Cerebellar nuclear complex (tissue), 1 donor: ENCODE results near the gene TMEM185B.
"Not testable (repeated sequence)": the region's sequence is repeated elsewhere in the genome, so short reads cannot be mapped to it uniquely, and the experiment has no call there.

Experiments
- DNase-seq, 2 experiments: peaks; one replicate each; lab custom pipeline; 2025; lab: John Stamatoyannopoulos, UW

Gene TMEM185B

DNA sequence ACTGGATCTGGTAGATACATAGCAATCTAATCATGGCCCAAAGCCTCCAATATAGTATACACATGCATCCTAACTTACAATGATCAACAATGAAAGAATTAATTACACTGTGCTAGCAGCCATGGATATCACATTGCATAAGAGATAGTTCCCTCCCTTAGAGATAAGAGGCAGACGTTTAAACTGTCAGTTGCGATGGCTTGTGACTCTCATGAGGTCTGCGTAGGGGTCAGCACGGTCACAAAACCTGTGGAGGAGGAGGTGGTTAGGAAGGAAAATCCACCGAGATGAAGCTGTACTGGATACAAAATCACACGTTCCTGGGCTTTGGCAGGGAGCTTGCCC, 28.7 kb upstream of the TMEM185B start:
- DNase-seq: no peak

DNA sequence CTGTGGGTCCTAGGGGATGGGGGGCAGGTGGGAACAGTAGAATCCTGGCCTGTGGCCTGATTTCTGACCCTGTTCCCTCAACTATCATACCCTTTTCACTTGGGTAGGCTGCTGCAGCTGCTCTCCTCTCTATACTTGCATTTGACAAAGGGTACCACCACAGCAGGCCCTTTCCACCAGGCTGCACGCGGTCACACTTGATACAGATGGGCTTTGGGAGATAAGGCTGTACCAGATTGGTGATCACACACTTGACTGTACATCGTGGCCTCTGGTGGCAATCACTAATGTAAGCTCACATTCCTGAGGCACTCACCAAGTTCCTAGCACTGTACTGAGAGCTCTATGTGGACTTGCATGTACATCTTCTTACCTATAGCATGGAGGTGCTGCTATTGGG, 27.9 kb upstream of the TMEM185B start:
- DNase-seq: no peak

DNA sequence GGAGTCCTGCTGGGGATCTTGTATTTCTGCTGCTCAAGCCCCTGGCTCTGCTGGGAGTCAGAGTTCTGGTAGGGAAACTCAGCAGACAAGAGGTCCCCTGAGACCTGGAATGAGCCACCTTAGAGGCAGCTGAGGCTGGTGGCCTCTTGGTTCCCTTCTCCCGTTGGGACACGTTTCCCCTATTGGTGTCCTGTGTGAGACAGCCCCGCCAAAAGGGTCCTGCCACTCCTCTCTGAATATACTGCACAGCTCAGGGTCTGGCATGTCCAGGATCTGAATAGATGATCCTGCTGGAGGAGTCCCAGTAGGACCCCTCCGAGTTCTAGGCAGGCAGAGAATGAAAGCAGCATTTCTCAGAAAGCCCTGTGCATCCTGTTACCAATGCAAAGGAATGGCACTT, 27.4 kb upstream of the TMEM185B start:
- DNase-seq: no peak

DNA sequence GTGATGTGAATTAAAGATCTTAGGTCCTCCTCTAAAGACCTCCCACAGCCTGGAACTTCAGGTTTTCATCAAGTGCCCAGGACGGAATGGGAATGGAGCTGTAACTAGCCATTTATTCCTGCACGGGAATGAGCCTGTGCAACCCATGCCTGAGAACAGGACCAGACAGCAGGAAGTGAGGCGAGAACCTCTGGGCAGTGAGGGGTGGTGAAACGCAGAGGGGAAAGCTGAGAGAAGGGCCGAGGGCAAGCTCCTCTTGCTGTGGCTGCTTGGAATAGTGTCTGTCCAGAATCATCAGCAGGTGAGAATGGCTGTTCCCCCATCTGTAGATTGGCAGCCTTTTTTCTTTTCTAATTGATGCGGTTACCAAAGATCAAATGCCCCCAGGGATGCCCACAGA, 24.7 kb upstream of the TMEM185B start:
- no peak for DNase-seq

DNA sequence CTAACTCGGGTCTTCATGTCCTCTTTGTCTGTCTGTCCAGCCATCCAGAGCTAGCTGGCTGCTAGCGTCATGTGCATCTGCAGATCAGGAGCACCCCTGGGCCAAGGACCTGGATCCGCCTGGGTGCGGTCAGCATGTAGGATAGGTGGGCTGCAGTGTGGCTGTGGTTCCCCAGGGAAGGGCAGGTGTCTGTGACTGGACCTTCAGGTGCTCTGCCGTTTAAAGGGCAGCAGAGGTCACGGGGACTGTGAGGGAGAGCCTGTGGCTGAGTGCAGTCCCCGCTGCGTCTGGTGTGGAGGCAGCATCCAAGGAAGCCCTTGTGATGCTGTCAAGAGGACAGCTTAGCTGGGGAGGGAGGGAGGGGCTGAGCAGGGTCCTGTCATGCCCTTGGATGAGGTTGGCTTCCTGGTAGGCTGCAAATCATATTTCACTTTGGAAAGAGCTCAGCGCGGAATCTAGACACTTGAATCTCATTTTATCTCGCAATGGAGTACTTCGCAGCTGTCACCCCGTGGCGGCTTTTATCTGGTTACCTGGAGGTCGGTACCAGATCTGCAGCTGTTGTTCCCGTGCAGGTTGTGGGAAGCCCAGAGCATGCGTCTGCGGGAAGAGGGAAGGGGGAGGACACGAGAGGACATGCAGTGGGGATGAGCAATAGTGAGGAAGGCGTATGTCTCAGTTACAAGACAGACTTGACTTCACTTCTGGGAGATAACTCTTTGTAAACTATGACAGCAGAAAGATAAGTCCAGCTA, 23.5 kb upstream of the TMEM185B start:
- DNase-seq: no peak

DNA sequence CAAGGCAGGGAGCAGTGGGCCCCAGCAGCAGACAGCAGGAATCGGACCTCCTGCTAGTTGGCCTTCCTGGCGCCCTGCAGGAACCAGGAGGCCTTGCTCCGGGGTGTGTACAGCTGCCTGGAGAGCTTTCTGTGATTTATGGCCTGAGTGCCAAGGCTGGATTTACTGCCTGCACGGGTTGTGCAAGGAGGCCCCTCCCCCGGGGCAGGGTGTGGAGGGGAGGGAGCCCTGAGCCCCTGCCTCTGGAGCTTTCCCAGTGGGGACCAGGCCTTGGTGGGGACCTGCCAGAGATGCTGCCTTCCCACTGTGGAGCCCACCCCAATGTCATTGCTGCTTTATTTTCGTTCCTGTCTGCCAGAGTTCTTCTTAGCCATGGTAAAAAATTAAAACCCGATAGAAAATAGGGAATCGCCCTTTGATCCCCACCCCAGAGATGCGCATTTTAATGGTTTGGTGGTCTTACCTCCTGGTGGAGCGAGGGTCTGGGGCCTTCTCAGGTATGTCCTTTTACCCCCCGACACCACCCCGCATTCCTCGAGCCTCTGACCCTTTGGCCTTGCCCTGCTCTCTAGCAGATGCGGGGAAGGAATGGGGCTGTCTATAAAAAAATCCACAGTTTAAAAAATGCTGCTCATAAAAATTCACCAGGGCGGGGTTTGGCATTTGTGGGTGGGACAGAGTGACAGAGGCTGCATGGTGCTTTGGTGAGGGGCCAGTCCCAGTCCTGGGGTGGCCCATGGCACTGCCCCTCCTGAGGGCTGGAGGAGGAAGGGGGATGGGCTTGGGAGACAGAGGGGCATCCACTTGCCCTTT, 22.5 kb upstream of the TMEM185B start:
- DNase-seq: no peak

DNA sequence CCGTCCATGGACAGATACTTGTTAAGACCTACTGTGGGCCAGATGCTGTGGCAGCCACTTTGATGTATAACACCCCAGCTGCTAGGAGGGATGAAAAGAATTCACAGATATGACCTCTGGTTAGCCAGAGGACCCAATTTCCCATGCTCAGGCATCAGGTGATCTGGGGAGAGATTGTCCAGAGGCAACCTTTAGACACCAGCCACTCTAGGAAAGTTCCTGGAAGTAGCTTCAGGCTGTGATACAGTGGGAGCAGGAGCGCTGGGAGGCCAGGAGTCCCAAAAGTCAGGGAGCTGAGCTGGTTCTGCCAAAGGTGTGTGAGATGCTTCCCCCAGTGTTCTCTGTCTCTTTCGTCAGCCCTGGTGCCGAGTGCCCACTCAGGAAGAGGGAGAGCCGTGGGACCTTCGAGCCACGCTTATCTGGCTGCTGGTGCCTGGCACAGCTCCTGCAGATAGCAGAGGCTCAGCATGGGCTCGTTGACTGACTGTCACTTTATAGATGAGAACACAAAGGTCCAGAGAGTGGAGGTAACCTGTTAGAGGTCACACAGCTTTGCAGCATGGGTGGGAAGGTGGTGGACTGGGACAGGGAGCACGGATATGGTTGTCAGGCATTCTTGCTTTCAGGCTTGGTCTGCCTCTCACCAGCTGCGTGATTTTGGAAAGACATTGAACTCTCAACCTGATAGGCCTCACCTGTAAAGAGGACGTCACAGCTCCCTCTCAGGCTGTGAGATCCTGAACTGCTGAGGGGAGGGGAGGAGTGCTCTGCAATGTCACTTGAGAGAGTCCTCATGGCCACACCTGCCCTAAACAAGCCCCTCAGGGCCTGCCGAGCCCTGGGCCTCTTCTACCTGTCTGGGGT, 21.7 kb upstream of the TMEM185B start:
- DNase-seq: no peak

DNA sequence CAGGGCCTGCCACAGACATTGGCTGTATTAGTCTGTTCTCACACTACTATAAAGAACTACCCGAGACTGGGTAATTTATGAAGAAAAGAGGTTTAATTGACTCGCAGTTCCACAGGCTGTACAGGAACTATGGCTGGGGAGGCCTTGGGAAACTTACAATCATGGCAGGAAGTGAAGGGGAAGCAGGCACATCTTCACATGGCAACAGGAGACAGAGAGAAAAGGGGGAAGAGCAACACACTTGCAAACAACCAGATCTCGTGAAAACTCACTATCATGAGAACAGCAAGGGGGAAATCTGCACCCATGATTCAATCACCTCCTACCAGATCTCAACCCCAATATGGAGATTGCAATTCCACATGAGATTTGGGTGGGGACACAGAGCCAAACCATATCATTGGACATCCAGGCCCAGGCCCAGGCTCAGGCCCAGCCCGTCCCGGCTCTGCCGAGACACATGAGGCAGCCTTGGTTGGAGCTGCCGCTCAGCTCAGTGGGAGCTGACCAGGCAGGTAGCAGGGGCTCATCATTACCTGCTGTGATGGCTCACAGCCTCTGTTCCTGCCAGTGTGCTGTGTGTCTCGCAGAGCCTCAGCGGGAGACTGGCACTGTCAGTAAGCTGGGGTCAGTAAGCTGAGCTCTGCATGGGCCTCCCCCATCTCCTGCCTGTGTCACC, 20.8 kb upstream of the TMEM185B start:
- no peak for DNase-seq

DNA sequence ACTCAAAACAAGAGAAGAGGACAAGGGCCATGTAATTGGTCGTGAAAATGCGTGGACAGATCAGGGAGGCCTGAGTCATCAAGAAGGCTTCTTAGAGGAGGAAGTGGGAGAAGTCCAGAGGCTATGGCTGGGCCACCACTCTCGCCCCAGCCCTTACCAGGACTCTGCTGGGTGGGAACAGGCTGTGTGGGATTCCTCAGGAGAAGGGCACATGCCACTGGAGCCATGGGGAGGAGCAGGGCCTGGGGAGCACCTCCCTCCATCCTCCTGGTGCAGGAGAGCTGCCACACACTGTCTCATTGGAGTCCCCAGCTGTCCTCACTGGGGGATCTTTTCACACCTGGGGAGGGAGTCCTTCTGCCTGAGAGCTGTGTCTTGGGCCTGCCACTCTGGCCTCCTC, 20.0 kb upstream of the TMEM185B start:
- no peak for DNase-seq

DNA sequence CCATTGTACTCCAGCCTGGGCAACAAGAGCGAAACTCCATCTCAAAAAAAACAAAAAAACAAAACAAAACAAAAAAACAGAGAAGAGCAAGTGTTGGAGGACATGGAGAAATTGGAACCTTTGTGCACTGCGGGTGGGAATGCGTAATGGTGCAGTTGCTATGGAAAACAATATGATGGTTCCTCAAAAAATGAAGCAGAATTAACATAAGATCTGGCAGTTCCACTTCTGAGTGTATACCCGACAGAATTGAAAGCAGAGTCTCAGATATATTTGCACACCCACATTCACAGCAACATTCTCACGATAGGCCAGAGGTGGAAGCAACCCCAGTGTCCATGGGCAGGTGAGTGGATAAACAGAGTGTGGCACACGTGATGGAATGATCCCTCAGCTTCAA, 18.5 kb upstream of the TMEM185B start:
- no peak for DNase-seq

DNA sequence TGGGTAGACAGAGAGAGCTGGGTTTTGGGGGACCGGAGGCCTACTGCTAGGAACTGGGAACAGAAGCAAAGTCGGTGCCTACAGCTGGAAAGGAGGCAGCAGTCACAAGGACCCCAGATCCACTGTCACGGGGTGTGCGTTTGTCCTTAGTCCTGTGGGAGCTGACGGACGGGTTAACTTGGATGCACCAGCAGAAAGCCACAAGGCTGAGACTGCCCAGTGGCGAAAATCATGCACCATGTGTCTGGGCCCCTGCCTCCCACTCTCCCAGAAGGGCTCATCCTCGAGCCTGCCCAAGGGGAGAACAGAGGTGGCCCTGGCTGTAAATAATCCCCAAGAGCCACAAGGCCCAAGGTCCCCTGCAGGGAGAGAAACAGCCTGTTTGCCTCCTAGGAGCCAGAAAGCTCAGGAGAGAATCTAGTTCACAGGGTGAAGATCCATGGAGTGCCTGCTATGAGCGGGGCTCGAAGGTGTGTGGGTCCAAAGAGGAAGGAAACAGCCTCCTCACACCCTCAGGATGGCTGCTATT, 17.8 kb upstream of the TMEM185B start:
- DNase-seq: no peak

DNA sequence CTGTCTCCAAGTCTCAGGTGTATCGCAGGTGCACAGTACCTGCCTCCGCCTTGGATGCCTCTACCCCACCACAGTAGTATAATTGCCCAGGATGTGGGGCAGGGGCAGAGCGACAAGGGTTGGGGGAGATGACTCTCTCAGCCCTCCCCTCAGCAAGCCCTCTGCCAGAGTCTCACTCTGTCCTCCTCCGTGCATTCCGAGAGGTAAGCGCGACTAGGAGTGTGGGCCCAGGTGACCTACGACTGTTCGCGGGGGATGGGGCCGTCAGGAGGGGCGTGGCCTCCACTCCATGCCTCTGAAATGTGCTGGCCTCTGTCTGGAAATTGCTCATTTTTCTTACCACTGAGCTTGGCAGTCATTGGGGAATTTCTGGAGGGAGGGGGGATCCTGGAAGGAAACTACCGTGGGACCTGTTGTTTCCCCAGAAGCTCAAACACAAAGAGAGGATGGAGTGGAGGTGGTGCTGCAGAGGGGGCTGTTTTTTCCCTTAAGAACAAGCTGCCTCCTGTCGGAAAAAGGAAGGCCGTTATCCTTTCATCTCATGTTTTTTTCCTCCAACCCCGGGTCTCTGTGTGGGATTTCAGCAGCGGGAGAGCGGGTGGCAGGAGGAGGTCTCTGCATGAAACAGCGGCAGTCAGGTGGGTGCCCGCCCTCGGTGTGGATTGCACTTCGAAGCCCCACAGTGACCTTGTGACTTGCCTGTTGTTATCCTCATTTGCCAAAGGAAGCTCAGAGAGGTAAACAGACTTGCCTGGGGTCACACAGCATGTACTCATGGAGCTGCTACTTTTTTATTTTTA, 16.5 kb upstream of the TMEM185B start:
- no peak for DNase-seq

DNA sequence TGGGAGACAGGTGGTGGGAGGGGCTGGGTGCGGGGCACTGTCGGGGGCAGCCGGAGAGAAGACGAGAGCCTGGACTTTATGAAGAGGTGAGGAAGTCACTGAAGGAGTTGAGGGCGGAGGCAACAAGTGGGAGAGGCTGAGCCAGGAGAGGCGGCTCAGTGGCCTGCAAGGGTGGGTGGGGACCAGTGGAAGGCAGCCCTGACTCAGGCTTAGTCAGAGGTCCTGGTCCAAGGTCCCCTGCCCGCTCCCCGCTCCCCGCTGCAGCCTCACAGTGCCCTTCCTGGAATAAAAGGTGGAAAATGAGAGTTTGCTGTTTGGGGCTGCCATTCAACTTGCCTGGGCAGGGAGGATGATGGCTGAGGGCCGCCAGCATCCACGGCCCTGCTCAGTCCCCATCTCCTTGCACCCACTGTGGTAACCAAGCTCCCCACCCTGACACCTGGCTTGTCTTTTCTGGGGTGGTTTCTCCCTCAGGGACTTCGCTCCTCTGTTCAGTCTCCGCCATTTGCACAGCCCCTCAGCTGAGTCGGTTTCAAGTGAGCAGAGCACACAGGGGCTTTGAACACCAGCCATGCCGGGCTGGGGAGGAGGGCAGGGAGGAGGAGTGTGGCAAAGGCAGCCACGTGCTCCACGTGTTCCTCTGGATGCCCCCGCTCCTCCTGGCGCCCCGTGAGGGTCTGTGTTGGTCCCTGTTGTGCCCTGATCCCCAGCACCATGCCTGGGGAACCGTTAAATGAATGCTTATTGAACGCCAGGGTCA, 15.7 kb upstream of the TMEM185B start:
- no peak for DNase-seq

DNA sequence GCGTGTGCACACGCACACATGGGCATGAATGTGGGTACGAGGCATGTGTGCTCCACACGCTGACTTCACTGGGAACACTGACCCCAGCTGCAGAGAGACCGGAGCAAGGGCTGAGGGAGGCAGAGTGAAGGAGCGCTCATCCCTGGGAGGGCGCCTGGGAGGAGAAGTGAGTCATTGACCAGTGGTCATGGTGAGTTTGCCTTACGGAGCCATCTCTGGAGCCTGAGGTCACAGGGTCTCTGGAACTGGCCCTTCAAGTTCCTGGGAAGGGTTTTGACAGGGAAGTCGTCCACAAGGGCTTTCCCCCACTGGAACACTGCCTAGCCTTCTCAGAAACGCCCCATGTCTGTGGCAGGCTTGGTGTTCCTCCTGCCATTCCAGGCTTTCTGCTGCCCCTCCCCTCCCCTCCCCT, 14.3 kb upstream of the TMEM185B start:
- DNase-seq: no peak

DNA sequence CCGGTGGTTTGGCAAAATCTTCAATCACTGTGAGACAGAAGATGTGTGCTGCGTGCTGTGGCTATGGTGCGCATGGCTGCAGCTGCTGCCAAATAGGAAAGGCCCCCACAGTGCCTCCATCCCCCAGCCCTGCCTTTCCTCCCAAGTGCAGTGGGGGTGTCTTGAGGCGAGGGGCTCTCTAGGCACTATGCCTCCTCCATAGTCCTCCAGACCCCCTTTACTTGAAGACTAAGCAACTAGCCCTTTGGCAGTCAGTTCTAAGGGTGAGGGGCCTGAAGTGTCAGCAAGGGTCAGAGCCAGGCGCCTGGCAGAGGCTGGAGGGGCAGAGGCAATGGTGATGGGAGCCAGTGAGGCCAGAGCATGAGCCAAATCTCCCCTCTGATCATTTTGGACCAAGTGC, 13.6 kb upstream of the TMEM185B start:
- no peak for DNase-seq

DNA sequence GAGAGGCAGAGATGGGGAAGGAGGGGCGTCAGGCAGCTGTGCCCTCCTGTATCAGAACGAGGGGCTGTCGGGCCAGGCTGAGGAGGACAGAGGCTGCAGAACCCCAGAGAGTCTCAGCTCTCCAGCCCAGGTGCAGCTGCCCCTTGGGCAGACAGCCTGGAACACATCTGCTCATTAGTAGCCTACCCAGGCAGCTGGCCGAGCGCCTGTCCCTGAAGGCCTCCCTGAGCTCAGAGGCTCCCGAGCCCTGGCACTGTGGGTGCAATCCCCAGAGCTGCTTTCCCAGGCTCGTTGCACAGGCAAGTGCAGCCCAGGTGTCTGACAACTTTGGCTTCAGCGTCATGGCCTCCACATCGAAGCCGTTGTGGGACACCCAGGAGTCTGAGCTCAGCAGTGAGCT, 13.1 kb upstream of the TMEM185B start:
- no peak for DNase-seq

DNA sequence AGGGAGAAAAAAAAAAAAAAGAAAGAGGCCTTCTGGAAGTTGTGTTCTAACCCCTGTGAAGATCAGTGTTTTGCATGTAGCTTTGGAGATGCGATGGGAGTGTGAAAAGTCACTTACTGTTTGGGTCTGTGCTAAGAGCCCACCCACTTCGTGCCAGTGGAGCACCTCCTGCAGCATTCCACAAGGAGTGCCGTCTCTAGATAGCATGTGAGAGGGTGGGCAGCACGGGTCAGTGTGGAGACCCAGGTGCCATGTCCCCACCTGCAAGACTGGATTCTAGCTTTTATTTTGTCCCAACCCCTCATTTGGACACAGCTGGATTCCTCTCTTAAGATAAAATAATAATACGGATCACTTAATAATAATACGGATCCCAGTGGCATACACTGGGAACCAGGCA, 12.5 kb upstream of the TMEM185B start:
- DNase-seq: no peak

DNA sequence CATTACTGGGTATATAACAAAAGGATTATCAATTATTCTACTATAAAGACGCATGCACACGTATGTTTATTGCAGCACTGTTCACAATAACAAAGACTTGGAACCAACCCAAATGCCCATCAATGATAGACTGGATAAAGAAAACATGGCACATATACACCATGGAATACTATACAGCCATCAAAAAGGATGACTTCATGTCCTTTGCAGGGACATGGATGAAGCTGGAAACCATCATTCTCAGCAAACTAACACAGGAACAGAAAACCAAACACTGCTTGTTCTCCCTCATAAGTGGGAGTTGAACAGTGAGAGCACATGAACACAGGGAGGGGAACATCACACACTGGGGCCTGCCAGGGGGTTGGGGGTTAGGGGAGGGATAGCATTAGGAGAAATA, 12.0 kb upstream of the TMEM185B start:
- DNase-seq: not testable (repeated sequence)

DNA sequence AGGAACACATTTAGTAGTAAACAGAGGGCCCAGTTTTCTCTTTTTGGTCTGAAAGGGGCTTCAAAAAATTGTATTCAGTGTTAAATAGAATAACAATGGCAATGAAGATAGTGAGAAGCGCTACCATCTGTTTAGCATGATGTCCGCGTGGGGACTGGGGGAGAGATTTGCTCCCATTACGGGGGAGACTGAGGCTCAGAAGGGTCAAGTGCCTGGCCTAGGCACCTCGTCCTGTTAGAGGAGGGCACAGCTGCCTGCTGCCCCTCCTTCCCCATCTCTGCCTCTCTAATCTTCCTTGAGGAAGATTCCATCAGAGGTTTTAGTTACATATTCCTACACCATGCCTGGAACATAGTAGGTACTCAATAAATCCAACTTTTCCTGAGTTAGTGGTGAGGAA, 10.1 kb upstream of the TMEM185B start:
- no peak for DNase-seq

DNA sequence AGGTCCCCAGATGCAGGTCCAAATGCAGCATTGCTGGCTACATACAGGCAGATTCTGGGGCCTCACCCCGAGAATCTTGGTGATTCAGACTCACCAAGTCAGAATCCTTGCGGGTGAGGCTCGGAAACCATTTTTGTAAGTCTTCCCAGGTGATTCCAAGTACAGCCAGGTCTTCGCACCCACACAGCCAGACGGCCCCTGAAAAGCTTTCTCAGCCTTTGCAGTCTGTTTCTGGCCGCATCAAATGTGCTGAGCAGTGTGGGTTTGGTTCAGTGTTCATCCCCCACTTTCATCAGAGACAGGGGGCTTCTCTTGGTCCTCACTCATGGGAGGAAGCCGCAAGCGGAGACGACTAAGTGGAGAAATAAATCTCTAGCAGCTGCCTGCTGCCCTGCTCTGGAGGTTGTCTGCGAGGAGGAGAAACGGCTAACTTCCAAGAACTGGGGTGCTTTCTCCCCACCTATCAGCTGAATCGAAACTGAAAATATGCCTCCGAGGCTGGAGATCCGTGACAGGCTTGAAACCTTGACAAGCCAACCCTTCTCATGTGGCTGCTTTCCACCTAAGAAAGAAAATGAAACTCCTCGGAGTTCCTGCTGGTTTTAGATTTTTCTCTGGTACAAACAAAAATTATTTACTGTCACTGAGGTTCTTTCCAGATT, 8.9 kb upstream of the TMEM185B start:
- DNase-seq: no peak
